GM18505 (cell line): ENCODE measurements around the gene ITFG2.
A peak's percentile ranks its signal among the peaks of the same experiment; 100 is the strongest.
"Not testable (repeated sequence)": the region's sequence is repeated elsewhere in the genome, so short reads cannot be mapped to it uniquely, and the experiment has no call there.

Experiments
- ATAC-seq: cut with Tn5 transposase; IDR thresholded peaks from one replicate; pipeline ENCODE4 v1.9.1; 2021; ENCODE audit not compliant: unreplicated experiment
- POLR2A ChIP-seq: IDR thresholded peaks from 4 replicates; pipeline ENCODE4 v1.6.1; 2011; ENCODE audit warnings: borderline replicate concordance; ENCODE audit not compliant: insufficient read depth, insufficient read length; ENCODE audit errors: extremely low read depth

Gene ITFG2

DNA sequence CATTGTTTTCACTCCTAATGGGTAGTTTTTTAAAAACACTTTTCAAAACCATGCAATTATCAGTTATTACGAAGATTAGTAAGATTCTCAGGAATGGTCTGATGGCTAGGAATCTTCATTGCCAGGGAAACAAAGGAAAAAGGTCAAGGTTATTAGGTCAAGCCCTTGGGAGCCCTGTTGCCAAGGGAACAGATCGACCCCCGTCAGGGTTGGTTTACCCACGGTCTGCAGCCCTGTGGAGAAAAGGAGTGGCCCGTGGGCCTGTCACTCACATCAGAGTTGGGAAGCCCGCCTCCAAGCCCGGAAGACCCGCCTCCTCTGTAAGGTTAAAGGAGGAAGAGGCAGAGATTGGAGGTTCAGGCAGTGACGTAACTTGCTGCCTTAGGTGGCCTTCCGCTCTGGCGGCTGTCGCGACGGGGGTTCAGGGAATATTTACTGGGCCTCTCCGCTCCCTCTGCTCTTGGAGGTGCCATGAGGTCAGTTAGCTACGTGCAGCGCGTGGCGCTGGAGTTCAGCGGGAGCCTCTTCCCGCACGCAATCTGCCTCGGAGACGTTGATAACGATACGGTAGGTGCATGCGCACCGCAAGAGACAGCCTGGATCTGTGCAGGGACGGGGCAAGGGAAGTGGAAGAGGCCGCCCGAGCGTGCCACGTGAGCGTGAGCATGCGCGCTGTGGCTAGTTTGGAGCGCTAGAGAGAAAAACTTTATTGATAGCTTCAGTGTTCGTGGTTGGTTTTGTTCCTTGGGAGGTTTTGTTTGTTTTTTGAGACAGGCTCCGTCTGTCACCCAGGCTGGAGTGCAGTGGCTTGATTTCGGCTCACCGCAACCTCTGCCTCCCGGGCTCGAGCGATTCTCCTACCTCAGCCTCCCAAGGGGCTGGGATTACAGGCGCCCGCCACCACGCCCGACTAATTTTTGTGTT lies at the start of gene ITFG2:
TSS of gene ITFG2 (plus strand) at position 379 of the 924 bp plus-strand sequence. CDS start at position 472, 93 bp downstream.
- TF ChIP-seq POLR2A: peak; percentile 99
- ATAC-seq: peak; percentile 91

DNA sequence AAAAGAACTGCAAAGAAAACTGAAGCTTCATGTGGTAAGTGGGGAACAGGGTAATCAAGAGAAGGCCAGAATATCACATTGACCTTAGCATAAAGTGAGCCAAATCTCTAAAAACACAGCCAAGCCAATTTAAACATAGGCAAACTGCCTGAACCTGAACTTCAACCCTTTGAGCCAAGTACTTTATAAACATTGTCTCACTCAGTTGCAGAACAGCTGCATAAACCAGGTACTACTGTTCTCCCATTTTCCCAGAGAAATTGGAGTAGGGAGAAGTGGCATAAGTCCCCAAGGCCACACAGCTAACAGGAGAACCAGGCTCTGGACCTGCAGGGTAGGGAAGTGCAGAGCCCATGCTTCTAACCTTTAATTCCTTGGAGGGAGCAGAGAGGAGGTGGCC lies 48.1 kb upstream of the ITFG2 start:
- TF ChIP-seq POLR2A: no peak
- ATAC-seq: no peak

DNA sequence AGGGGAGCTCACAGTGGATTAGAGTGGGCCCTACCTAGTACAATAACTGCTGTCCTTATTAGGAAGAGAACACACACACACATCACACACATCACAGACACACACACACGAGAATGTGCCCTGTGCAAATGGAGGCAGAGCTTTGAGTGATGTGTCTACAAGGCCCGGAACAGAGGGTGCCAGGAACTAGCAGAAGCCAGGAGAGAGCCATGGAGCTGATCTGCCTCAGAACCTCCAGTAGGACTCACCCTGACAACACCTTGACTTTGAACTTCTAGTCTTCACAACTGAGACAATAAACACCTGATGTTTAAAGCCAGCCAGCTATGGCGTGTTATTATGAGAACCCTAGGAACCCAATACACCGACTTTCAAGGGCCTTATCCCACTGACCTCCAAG lies 47.4 kb upstream of the ITFG2 start:
- no peak for TF ChIP-seq POLR2A
- ATAC-seq: no peak

DNA sequence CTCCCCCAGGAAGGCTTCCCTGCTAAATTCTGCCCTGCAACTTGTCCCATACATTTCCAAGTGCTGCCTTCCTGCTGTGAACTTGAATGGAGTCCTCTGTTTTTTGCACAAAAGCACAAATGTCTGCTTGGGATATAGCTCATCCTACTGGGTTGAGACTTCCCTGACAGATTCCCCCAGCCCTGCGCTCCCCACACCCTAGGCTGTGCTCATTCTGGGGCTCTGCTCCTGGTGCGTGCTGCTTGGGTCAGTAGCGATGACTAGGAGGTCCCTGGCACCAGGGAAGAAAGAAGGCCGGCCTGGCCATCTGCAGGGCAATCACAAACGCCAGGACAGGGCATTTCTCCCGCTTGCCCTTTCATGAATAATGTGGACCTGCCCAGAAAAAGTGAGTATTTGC lies 46.9 kb upstream of the ITFG2 start:
- ATAC-seq: no peak
- TF ChIP-seq POLR2A: no peak

DNA sequence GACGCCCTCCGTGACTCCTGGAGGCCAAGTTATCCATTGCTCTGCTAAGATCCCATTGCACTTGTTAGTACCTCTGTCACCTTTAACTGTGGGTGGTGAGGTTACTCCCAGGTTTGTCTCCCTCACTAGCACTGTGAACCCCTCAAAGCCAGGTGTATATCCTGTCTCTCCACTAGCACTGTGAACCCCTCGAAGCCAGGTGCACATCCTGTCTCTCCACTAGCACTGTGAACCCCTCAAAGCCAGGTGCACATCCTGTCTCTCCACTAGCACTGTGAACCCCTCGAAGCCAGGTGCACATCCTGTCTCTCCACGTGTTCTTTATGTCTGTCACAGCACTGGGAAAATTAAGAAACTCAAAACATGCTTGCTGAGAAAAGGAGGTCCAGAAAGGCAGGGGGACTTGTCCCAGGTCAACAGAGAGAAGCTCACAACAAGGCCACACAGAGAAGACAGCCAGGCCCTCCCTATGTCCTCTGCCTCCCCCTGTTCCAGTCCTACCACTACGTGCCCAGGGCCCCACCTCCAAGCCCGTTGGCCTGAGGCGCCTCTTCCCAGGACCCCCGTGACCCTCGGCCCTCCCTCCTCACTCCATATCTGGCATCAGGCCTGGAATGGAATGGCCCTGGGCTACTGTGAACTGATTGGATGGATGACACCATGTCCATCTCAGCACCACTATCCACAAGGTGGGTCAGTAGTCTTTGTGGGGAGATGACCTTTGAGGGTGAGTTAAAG lies 44.1 kb upstream of the ITFG2 start:
- ATAC-seq: no peak
- TF ChIP-seq POLR2A: no peak

DNA sequence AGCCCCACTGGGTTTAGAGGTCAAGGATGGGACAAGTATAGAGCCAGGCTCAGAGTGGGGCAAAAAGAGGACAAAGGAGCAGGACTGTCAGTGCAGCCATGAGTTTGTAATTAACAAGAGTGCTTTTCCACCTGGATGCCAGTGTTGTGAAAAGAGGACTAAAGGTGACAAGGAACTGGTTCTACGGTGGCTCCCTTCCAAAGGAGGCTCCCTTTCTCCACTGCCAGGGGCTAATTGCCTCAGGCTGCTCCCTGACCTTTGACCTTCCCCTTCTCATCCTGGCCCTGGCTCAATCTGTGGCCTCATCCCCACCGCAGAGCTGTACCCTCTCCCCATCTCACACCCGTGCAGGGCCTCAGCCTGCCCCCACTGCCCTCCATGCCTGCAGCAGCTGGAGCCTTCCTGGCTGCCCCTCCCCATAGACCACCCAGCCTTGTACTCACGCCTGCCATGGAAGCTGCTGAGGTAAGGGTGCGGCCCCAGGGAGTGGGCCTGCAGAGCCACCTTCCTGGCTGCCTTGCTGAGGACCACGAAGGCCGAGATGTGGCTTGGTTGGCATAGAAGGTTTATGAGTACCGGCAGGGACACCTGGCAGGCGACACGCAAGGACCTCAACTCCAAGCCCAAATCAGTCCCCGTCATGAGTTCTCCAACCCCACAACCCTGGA lies 42.5 kb upstream of the ITFG2 start:
- TF ChIP-seq POLR2A: no peak
- ATAC-seq: no peak

DNA sequence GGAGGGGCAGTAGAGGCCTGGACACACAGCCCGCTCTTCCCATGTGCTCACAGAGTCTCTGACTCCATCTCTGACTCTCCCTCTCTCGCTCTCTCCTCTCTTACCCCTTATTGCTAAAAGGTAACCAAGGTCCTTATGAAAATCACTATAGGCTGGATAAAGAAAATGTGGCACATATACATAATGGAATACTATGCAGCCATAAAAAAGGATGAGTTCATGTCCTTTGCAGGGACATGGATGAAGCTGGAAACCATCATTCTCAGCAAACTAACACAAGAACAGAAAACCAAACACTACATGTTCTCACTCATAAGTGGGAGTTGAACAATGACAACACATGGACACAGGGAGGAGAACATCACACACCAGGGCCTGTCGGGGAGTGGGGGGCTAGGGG lies 41.9 kb upstream of the ITFG2 start:
- not testable (repeated sequence) for ATAC-seq

DNA sequence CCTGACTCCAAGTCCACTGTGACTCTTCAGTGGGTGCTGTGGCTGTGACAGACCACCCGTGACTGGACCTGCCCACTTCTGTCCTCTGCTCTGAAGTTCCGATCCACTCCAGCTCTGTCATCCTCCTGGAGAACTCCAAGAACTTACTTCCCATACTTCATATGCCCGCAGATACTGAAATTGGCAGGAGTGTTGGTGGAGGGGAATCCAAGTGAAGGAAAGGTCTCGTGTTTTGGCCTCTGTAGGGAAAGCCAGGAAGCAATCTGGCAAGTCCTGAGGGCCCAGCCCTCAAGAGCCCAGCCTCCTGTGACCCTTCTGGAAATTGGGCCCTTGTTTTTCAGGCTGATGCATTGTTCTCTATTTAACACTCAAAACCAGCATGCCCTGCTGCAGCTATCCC lies 40.1 kb upstream of the ITFG2 start:
- no peak for TF ChIP-seq POLR2A
- no peak for ATAC-seq

DNA sequence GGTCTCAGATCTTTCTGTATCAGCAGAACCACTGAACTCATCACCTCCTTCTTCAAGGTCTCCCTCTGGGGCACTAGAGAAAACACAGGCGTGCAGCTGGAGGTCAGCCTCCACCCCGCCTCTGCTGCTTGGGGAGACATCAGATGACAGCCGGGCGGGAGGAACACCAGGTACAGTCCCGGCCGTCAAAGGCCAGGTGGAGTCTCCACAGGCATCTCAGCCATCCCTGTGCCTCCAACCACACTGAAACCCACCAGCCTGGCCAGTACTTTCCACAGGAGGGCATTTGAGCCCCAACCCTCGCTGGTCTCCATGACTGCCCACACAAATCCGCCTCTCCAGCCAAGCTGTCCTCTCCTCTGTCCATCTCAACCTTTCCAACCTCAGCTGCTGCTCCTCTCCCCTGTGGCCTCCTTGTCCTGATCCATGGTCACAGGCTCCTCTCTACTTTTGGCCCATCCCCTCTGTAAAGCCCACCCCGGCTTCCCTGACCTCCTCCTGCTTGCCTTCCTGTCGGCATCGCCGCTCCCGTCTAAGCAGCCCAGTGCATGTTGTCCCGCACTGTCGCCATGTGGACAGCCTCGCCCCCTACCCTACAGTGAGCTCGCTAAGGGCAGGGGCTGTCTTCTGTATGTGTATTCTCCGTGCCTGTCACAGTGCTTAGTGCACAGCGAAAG lies 39.1 kb upstream of the ITFG2 start:
- no peak for TF ChIP-seq POLR2A
- ATAC-seq: no peak

DNA sequence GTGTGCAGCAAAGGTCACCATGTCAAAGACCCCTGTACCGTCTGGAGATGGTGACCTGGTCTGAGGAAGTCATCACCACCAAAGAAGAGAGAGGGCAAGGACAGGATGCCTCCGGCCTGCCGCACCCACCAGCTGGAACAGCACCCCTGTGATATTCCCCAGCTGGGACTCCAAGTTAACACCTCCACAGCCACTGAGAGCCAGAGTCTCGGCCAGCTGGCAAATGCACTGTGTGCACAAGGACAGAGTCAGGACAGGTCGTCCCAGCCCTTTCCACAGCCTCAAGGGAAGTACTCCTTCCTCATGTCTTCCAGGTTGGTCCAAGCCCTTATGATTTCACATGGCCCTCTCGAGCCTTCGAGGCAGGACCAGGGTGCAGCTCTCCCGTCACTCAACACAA lies 37.0 kb upstream of the ITFG2 start:
- no peak for TF ChIP-seq POLR2A
- ATAC-seq: no peak

DNA sequence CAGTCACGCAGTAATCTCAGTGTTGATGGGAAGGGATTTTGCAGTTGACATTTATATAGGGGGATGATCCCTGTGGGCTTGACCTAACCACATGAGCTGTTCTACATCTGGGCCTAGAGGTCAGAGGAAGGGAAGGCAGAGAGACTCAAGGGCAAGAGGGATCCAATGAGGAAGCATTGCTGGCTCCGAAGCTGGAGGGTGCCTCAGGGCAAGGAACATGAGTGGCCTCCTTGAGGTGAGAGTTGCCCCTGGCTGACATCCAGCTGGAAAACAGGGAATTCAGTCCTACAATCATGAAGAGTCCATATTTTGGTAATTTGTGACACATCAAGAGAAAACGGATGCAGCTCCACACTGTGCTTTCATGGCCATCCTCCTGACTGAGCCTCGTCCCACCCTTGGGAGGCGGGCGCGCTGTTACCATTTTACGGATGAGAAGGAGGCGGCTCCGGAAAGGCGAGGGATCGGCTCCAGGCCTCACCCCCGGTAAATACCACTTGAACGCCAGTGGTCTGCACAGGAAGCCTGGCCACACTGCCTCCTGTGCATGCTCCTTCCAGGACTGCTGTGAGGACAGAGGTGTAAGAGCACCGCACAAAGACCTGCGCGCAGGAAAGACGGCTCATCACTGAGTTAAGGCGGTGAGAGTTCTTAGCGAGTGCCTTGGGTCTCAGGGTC lies 36.2 kb upstream of the ITFG2 start:
- TF ChIP-seq POLR2A: no peak
- ATAC-seq: no peak

DNA sequence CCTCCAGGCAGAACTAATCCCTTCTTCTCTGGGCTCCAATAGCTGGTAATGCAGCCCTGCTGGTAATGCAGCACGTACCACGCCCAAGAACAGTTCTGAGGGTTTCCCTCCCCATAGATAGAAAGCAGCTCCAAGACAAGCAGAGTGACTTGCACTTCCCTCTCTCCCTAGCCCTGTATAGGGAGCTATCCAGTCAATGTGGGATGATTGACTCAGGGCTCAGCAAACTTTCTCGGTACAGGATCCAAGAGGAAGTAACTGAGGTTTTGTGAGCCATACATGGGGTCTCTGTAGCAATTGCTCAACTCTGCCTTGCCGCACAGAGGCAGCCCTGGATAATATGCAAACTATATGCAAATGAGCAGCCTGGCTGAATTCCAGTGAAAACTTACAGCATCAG lies 33.2 kb upstream of the ITFG2 start:
- no peak for TF ChIP-seq POLR2A
- no peak for ATAC-seq

DNA sequence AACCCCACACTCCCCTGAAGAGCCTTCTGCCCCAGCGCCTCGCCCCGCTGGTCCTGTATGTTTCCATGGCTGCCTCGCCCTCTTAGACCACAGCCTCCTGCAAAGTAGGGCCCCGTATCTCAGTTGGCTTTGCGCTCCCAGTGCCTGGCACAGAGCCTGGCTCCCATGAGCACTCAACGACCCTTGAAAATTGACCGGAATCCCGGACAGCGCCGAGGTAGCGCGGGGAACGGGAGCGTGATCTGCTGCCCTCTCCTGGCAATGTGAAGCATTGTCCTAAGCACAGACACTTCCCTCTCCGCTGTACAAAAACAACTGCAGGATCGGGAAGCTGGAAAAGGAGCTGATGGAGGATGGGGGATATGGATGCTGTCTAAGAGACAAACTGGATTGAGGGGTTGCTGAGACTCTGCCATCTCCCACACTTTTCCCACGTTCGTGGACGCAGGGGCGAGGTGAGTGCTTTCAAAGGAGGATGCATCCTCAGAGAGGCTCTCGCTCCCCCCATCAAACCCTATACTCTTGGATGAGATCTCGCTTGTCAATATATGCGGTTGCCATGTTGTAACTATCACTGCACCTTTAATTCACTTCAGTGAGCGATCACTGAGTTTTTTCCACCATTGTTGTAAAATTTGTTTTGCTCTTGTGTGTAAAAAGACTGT lies 28.4 kb upstream of the ITFG2 start:
- no peak for ATAC-seq
- no peak for TF ChIP-seq POLR2A

DNA sequence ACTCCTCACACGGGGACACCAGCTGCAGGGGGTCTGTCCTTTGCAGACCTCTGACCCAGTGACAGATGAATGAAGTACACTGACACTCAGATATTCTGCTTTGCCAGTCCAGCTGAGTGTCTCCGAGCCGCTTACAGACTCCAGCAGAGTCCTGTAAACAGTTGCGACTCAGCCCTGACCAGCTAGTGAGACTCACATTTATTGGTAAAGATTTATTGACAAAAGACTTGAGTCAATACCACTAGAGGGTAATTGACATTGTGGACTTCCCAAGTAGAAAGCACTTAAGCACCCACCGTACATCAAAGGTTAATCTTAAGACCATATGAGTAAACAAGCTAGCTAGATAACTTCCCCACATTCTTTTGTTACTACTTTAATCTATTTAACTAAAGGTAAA lies 27.5 kb upstream of the ITFG2 start:
- no peak for TF ChIP-seq POLR2A
- no peak for ATAC-seq
